GM19193 (cell line): Measurements from ENCODE around the gene BRIP1.

Source experiments
- POLR2A ChIP-seq: IDR thresholded peaks from 4 replicates; pipeline ENCODE4 v1.6.1; 2011; ENCODE audit not compliant: insufficient read depth, insufficient read length; ENCODE audit errors: extremely low read depth

BRIP1 gene

GRCh38 chr17:61647047-61647446 lies 216.3 kb downstream of the BRIP1 start:
- TF ChIP-seq POLR2A: no peak

- no peak for TF ChIP-seq POLR2A
These were observed 216.8 kb downstream of the BRIP1 start for GRCh38 chr17:61646482-61646881.

- TF ChIP-seq POLR2A: no peak
These were observed 217.4 kb downstream of the BRIP1 start for GRCh38 chr17:61645920-61646319.

- TF ChIP-seq POLR2A: no peak
These were observed 218.2 kb downstream of the BRIP1 start for GRCh38 chr17:61644800-61645774.

GRCh38 chr17:61642768-61643167 lies 220.6 kb downstream of the BRIP1 start:
- no peak for TF ChIP-seq POLR2A

- no peak for TF ChIP-seq POLR2A
These were observed 221.6 kb downstream of the BRIP1 start for GRCh38 chr17:61641715-61642114.

- no peak for TF ChIP-seq POLR2A
These were observed 222.2 kb downstream of the BRIP1 start for GRCh38 chr17:61641084-61641483.

GRCh38 chr17:61639818-61640217 lies 223.5 kb downstream of the BRIP1 start:
- no peak for TF ChIP-seq POLR2A

GRCh38 chr17:61638087-61638486 lies 225.2 kb downstream of the BRIP1 start:
- no peak for TF ChIP-seq POLR2A

GRCh38 chr17:61635913-61636432 lies 227.4 kb downstream of the BRIP1 start:
- no peak for TF ChIP-seq POLR2A

- TF ChIP-seq POLR2A: no peak
These were observed 228.3 kb downstream of the BRIP1 start for GRCh38 chr17:61634942-61635538.

- no peak for TF ChIP-seq POLR2A
These were observed 229.3 kb downstream of the BRIP1 start for GRCh38 chr17:61634011-61634539.

- TF ChIP-seq POLR2A: no peak
These were observed 230.5 kb downstream of the BRIP1 start for GRCh38 chr17:61632826-61633225.

GRCh38 chr17:61631800-61632199 lies 231.5 kb downstream of the BRIP1 start:
- no peak for TF ChIP-seq POLR2A
